HEK293T (cell line): ENCODE results near the gene UPP2.

ENCODE experiments used
- CTCF ChIA-PET: fragments of 350-600 bp; formaldehyde crosslinking; extraction: SDS; loops from one replicate; lab custom pipeline; 2021; ENCODE audit warnings: antibody characterized with exemption, inconsistent platforms; lab: Yijun Ruan, JAX
- POLR2A ChIA-PET: fragments of 350-600 bp; formaldehyde crosslinking; extraction: SDS; loops from one replicate; lab custom pipeline; 2020; ENCODE audit warnings: antibody characterized with exemption, inconsistent platforms; lab: Yijun Ruan, JAX
- DNase-seq: peaks from one replicate; pipeline ENCODE4 v3.0.0; 2012; ENCODE audit warnings: mixed read lengths; ENCODE audit errors: extremely low spot score
- ARNT ChIP-seq: fragments of 450-650 bp; IDR thresholded peaks from 2 replicates; pipeline ENCODE4 v1.6.1; 2017; ENCODE audit warnings: mild to moderate bottlenecking
- BHLHE40 ChIP-seq: fragments of 450-650 bp; IDR thresholded peaks from 2 replicates; pipeline ENCODE4 v1.6.1; 2016; ENCODE audit warnings: mild to moderate bottlenecking, moderate library complexity, borderline replicate concordance
- CTBP1 ChIP-seq: fragments of 450-650 bp; IDR thresholded peaks from 2 replicates; pipeline ENCODE4 v1.6.1; 2016; ENCODE audit warnings: borderline replicate concordance
- ELF4 ChIP-seq: fragments of 450-650 bp; IDR thresholded peaks from 2 replicates; pipeline ENCODE4 v1.6.1; 2017; ENCODE audit warnings: antibody characterized with exemption
- FOXA1 ChIP-seq: fragments of 450-650 bp; IDR thresholded peaks from 2 replicates; pipeline ENCODE4 v1.6.1; 2016; ENCODE audit warnings: mild to moderate bottlenecking
- FOXK2 ChIP-seq: fragments of 450-650 bp; IDR thresholded peaks from 2 replicates; pipeline ENCODE4 v1.6.1; 2016; ENCODE audit warnings: mild to moderate bottlenecking
- FOXM1 ChIP-seq: fragments of 450-650 bp; IDR thresholded peaks from 2 replicates; pipeline ENCODE4 v1.6.1; 2017; ENCODE audit warnings: mild to moderate bottlenecking, borderline replicate concordance
- HDGF ChIP-seq: fragments of 450-650 bp; IDR thresholded peaks from 2 replicates; pipeline ENCODE4 v1.6.1; 2017; ENCODE audit warnings: antibody characterized with exemption, borderline replicate concordance
- L3MBTL2 ChIP-seq: fragments of 450-650 bp; conservative IDR thresholded peaks from 2 replicates; pipeline ENCODE4 v1.6.1; 2016; ENCODE audit warnings: mild to moderate bottlenecking
- LEF1 ChIP-seq: fragments of 450-650 bp; IDR thresholded peaks from 2 replicates; pipeline ENCODE4 v1.6.1; 2017; ENCODE audit warnings: mild to moderate bottlenecking, borderline replicate concordance
- NFRKB ChIP-seq: fragments of 450-650 bp; IDR thresholded peaks from 2 replicates; pipeline ENCODE4 v1.6.1; 2016; ENCODE audit warnings: mild to moderate bottlenecking, moderate library complexity
- PKNOX1 ChIP-seq: fragments of 450-650 bp; IDR thresholded peaks from 2 replicates; pipeline ENCODE4 v1.6.1; 2016
- SP1 ChIP-seq: fragments of 450-650 bp; IDR thresholded peaks from 2 replicates; pipeline ENCODE4 v1.6.1; 2017
- SUZ12 ChIP-seq: fragments of 450-650 bp; IDR thresholded peaks from 2 replicates; pipeline ENCODE4 v1.6.1; 2016; ENCODE audit warnings: mild to moderate bottlenecking
- TARDBP ChIP-seq: fragments of 450-650 bp; IDR thresholded peaks from 2 replicates; pipeline ENCODE4 v1.6.1; 2016
- ZNF384 ChIP-seq: fragments of 450-650 bp; IDR thresholded peaks from 2 replicates; pipeline ENCODE4 v1.6.1; 2016

The UPP2 gene

DNA sequence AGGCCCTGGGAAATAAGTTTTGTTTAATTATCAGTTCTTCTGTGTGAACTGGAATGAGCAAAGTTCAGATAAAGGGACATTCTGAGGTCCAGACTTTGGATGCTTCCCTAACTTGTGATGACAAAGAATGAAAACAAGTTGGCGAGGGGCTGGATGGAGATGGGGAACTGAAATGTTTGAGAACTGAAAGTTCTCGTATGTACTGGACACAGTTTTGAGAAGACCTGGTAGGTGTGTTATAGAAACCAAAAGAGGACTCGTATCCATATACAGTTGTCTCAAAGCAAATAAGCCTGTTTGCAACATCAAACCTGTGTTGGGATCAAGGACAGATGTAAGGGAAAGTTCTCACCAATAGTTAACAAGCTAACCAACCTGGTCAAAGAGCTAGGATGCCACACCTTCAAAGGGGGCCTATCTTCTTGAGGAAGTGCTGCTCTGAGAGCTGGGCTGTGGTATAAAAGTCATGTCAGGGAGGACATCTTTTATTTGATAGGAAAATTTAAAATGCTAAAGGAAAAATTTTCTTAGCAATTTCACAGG is at the start of gene UPP2:
TSS of gene UPP2 (plus strand) at position 493 of the 543 bp plus-strand sequence. CDS start 188 bp downstream, outside the sequence.
- CTCF ChIA-PET: no interaction called here
- POLR2A ChIA-PET: no interaction called here
- no peak for DNase-seq
- TF ChIP-seq TARDBP (no peak), ELF4 (no peak), L3MBTL2 (no peak), BHLHE40 (no peak), PKNOX1 (no peak), NFRKB (no peak), FOXA1 (no peak), HDGF (no peak), LEF1 (no peak)

- ChIA-PET POLR2A (no interaction called here), CTCF (no interaction called here)
- TF ChIP-seq SUZ12: no peak
- TF ChIP-seq L3MBTL2: no peak
- no peak for TF ChIP-seq FOXK2
- no peak for TF ChIP-seq PKNOX1
- TF ChIP-seq ARNT: no peak
- no peak for TF ChIP-seq ELF4
- no peak for TF ChIP-seq BHLHE40
- no peak for TF ChIP-seq FOXM1
- TF ChIP-seq TARDBP: no peak
- DNase-seq: no peak
Observed at GRCh38 chr2:158052761-158053160, 48.9 kb upstream of the UPP2 start.

DNA sequence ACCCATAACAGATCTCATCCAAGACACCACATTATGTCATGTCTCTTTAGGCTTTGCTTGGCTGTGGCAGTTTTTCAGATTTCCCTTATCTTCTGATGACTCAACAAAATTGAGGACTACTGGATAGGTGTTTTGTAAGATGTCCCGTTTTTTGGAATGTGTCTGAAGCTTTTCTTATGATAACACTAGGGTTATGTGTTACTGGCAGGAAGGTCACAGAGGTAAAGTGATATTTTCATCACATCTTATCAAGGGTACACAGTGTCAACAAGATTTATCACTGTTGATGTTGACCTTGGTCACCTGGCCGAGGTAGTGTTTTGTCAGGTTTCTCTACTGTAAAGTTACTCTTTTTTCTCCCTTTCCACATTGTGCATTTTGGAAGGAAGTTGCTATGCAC is 44.8 kb upstream of the UPP2 start:
- POLR2A ChIA-PET: no interaction called here
- CTCF ChIA-PET: no interaction called here
- TF ChIP-seq BHLHE40: no peak
- no peak for TF ChIP-seq NFRKB
- no peak for TF ChIP-seq CTBP1
- TF ChIP-seq SUZ12: no peak
- TF ChIP-seq FOXM1: no peak
- no peak for TF ChIP-seq L3MBTL2
- TF ChIP-seq FOXK2: no peak
- no peak for DNase-seq

GRCh38 chr2:158060160-158060834 is 41.4 kb upstream of the UPP2 start:
- ChIA-PET CTCF (no interaction called here), POLR2A (no interaction called here)

GRCh38 chr2:158060835-158061435 is 40.7 kb upstream of the UPP2 start:
- POLR2A ChIA-PET: no interaction called here

More at GRCh38 chr2:158060160-158060834, 41.4 kb upstream of the UPP2 start:
- no peak for TF ChIP-seq ARNT
- no peak for TF ChIP-seq BHLHE40
- no peak for TF ChIP-seq L3MBTL2
- no peak for TF ChIP-seq SP1
- TF ChIP-seq FOXA1: no peak
- no peak for TF ChIP-seq SUZ12
- TF ChIP-seq FOXK2: no peak
- TF ChIP-seq TARDBP: no peak
- TF ChIP-seq ELF4: no peak
- no peak for TF ChIP-seq FOXM1
- no peak for TF ChIP-seq ZNF384
- no peak for TF ChIP-seq PKNOX1
- no peak for TF ChIP-seq CTBP1
- no peak for TF ChIP-seq NFRKB
- TF ChIP-seq LEF1: no peak
- TF ChIP-seq HDGF: no peak
- no peak for DNase-seq

More at GRCh38 chr2:158060835-158061435, 40.7 kb upstream of the UPP2 start:
- no peak for DNase-seq
- TF ChIP-seq CTBP1 (no peak), LEF1 (no peak), ARNT (no peak), TARDBP (no peak), BHLHE40 (no peak), HDGF (no peak), ELF4 (no peak), L3MBTL2 (no peak), FOXA1 (no peak), FOXK2 (no peak), PKNOX1 (no peak), FOXM1 (no peak), SUZ12 (no peak), ZNF384 (no peak), SP1 (no peak), NFRKB (no peak)
- CTCF ChIA-PET: no interaction called here
